OCI-LY7 (cell line): ENCODE data around the gene RAD51B. TPM values are rescaled to one million over a fixed set of nuclear protein-coding genes. Genes with fewer than 3 reads are reported as not detected.
A peak's percentile ranks its signal among the peaks of the same experiment; 100 is the strongest.

Source experiments
- BruUV-seq: library from RNA; stranded (reverse); fragments of 400-500 nt; replicated peaks from 2 replicates; lab custom pipeline; 2021; lab: Mats Ljungman, UMichigan
- CTCF ChIA-PET: fragments of 300-600 bp; sonication (Branson Sonifier 250); formaldehyde crosslinking; loops from one replicate; lab custom pipeline; 2022; ENCODE audit warnings: antibody characterized with exemption; ENCODE audit not compliant: unreplicated experiment; lab: Charles Lee
- POLR2A ChIA-PET: fragments of 300-600 bp; sonication (Branson Sonifier 250); formaldehyde crosslinking; loops from one replicate; lab custom pipeline; 2022; ENCODE audit warnings: antibody characterized with exemption; lab: Charles Lee
- DNase-seq: peaks from one replicate; pipeline ENCODE4 v3.0.0-alpha.2; 2015; ENCODE audit warnings: low spot score
- H2AFZ ChIP-seq: fragments of 200-600 bp; sonication (generic), shearing (Covaris generic); 2 replicates; pipeline ENCODE4 v1.6.1; 2014; ENCODE audit warnings: mild to moderate bottlenecking, antibody characterized with exemption, low read length, moderate library complexity
- H3K27ac ChIP-seq: fragments of 200-600 bp; sonication (generic); 2 replicates; pipeline ENCODE4 v1.5.1; 2014; ENCODE audit warnings: mixed run types, low read depth, mild to moderate bottlenecking, moderate library complexity, low read length, inconsistent platforms; ENCODE audit not compliant: poor library complexity, severe bottlenecking
- H3K36me3 ChIP-seq: fragments of 200-600 bp; sonication (generic); 2 replicates; pipeline ENCODE4 v1.6.1; 2014; ENCODE audit warnings: mild to moderate bottlenecking, antibody characterized with exemption, low read length, moderate library complexity, mixed read lengths; ENCODE audit not compliant: insufficient read depth
- H3K4me1 ChIP-seq: fragments of 200-600 bp; sonication (generic); 2 replicates; pipeline ENCODE4 v1.5.1; 2014; ENCODE audit warnings: mild to moderate bottlenecking, low read length; ENCODE audit not compliant: insufficient read depth, poor library complexity, severe bottlenecking
- H3K4me2 ChIP-seq: fragments of 200-600 bp; sonication (generic); 2 replicates; pipeline ENCODE4 v1.6.1; 2014; ENCODE audit warnings: mild to moderate bottlenecking, low read length
- H3K4me3 ChIP-seq: fragments of 200-600 bp; sonication (generic); 2 replicates; pipeline ENCODE4 v1.5.1; 2014; ENCODE audit warnings: mild to moderate bottlenecking, low read depth, low read length; ENCODE audit not compliant: poor library complexity, severe bottlenecking
- H3K79me2 ChIP-seq: fragments of 200-600 bp; sonication (generic); 2 replicates; pipeline ENCODE4 v1.6.1; 2016; ENCODE audit warnings: low read depth, mild to moderate bottlenecking, low read length, moderate library complexity, mixed read lengths; ENCODE audit not compliant: insufficient read depth
- H3K9me2 ChIP-seq: fragments of 200-600 bp; sonication (generic); 2 replicates; pipeline ENCODE4 v1.6.1; 2016; ENCODE audit warnings: mild to moderate bottlenecking, low read length, mixed read lengths; ENCODE audit not compliant: insufficient read depth
- H3K9me3 ChIP-seq: fragments of 200-600 bp; sonication (generic); 2 replicates; pipeline ENCODE4 v1.6.1; 2014; ENCODE audit warnings: mild to moderate bottlenecking, mixed run types, low read length, mixed read lengths
- H4K20me1 ChIP-seq: fragments of 200-600 bp; sonication (generic); 2 replicates; pipeline ENCODE4 v1.6.1; 2014; ENCODE audit warnings: mild to moderate bottlenecking, antibody characterized with exemption, low read length, moderate library complexity, mixed read lengths; ENCODE audit not compliant: insufficient read depth
- EZH2phosphoT487 ChIP-seq: fragments of 200-600 bp; sonication (generic); IDR thresholded peaks from 2 replicates; pipeline ENCODE4 v1.6.1; 2018; ENCODE audit warnings: low read depth, borderline replicate concordance, mild to moderate bottlenecking, mixed run types, antibody characterized with exemption, low read length, moderate library complexity, mixed read lengths
- intact Hi-C: fragments of 100-400 bp; cut with micrococcal nuclease; formaldehyde crosslinking; loops from one replicate; pipeline ENCODE4 v1.10.0; 2022; ENCODE audit not compliant: unreplicated experiment
- total RNA-seq, 2 experiments: library from RNA; depleted of rRNA in 1 of 2; stranded (reverse); fragments of >200 nt in 1 of 2; shearing (Covaris generic) in 1 of 2; gene quantifications; 2 replicates each; pipeline ENCODE4 v1.2.3, GENCODE V29; 2014 to 2022
- TF ChIP-seq, protein P1 (sequence below): fragments of 200-600 bp; sonication (generic); conservative IDR thresholded peaks from 2 replicates; pipeline ENCODE4 v1.5.1; 2014; ENCODE audit warnings: mild to moderate bottlenecking, antibody characterized with exemption, low read length, moderate library complexity, mixed read lengths

The RAD51B gene
- total RNA-seq, 2 experiments from 2014 or later, result 41.4 to 89.9 TPM

DNA sequence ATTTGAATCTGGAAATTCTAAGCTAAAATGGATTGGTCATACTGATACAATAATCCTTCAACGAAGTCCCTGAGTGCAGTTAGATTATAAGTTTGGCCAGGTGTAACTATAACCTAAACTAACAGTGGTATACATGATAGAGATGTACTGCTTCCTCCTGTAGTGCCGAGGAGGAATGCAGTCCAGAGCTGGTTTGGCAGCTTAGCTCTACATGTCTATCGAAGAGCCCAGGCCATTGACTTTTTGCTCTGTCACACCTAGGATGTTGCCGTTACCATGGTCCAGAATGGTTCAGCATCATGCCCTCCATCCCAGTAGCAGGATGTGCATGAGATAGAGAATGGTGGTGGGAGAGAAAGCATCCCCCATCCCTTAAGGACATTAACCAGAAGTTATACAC is 655.2 kb downstream of the RAD51B start:
- no peak overlapping the region; the same call in 1 of the 2 replicates for H2AFZ ChIP-seq
- no TSS peak for BruUV-seq
- no peak overlapping the region for H3K4me3 ChIP-seq
- no peaks in the 10 kb centered on the region for H3K36me3 ChIP-seq
- H3K9me2 ChIP-seq, result no peaks in the 10 kb centered on the region
- POLR2A ChIA-PET, result interaction anchor here (0.9 kb wide), 1 partner anchor 17 kb away, joined by 5 read pairs; no protein-coding TSS in a partner anchor
- no peaks in the 10 kb centered on the region for H4K20me1 ChIP-seq
- H3K9me3 ChIP-seq, result no peaks in the 10 kb centered on the region
- H3K4me1 ChIP-seq, result peaks cover 58% of the 10 kb centered on the region
- TF ChIP-seq, protein P1, sequence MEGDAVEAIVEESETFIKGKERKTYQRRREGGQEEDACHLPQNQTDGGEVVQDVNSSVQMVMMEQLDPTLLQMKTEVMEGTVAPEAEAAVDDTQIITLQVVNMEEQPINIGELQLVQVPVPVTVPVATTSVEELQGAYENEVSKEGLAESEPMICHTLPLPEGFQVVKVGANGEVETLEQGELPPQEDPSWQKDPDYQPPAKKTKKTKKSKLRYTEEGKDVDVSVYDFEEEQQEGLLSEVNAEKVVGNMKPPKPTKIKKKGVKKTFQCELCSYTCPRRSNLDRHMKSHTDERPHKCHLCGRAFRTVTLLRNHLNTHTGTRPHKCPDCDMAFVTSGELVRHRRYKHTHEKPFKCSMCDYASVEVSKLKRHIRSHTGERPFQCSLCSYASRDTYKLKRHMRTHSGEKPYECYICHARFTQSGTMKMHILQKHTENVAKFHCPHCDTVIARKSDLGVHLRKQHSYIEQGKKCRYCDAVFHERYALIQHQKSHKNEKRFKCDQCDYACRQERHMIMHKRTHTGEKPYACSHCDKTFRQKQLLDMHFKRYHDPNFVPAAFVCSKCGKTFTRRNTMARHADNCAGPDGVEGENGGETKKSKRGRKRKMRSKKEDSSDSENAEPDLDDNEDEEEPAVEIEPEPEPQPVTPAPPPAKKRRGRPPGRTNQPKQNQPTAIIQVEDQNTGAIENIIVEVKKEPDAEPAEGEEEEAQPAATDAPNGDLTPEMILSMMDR, result no peak
- no peak for TF ChIP-seq EZH2phosphoT487
- CTCF ChIA-PET, result no interaction called here
- intact Hi-C loops, result no loop called here
- no peak overlapping the region for H3K27ac ChIP-seq
- DNase-seq, result no peak
- no peaks in the 10 kb centered on the region for H3K79me2 ChIP-seq
- no peak overlapping the region for H3K4me2 ChIP-seq

DNA sequence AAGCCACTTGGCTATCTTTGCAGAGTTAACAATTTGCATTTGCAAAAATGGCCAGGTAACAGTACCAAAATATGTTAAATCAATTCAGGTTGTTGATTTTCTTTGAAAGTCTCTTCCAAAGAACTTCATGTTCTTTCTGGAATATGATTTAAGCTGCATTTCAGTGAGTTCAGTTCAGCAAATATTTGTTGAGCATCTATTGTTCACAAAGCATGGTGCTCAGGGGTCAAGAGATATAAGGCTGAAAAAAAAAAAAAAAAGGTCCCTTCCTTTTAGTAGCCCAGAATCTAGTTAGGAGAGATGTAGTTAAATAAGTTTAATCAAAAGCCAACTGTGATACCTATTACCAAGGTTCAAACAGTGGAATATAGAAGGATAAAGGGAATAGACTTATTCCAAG is 656.2 kb downstream of the RAD51B start:
- intact Hi-C loops, result no loop called here
- no peak for DNase-seq
- H3K27ac ChIP-seq, result peak overlapping the region; percentile 53
- no peaks in the 10 kb centered on the region for H3K79me2 ChIP-seq
- peak overlapping the region; percentile 52 for H3K4me2 ChIP-seq
- H3K9me3 ChIP-seq, result no peaks in the 10 kb centered on the region
- H4K20me1 ChIP-seq, result no peaks in the 10 kb centered on the region
- ChIA-PET CTCF (no interaction called here), POLR2A (interaction anchor here (0.7 to 1.3 kb wide), 8 partner anchors 18 to 193 kb away, joined by 3 to 11 read pairs (median 4); no protein-coding TSS in a partner anchor)
- no peak overlapping the region for H3K4me3 ChIP-seq
- H3K4me1 ChIP-seq, result peaks cover 56% of the 10 kb centered on the region
- no peaks in the 10 kb centered on the region for H3K9me2 ChIP-seq
- no peaks in the 10 kb centered on the region for H3K36me3 ChIP-seq
- H2AFZ ChIP-seq, result peak overlapping the region; percentile 75; the same call in 1 of the 2 replicates
- no TSS peak for BruUV-seq
- TF ChIP-seq EZH2phosphoT487, result no peak
- TF ChIP-seq, protein P1, result no peak
